ENCODE data around the gene DVL2.

DNA sequence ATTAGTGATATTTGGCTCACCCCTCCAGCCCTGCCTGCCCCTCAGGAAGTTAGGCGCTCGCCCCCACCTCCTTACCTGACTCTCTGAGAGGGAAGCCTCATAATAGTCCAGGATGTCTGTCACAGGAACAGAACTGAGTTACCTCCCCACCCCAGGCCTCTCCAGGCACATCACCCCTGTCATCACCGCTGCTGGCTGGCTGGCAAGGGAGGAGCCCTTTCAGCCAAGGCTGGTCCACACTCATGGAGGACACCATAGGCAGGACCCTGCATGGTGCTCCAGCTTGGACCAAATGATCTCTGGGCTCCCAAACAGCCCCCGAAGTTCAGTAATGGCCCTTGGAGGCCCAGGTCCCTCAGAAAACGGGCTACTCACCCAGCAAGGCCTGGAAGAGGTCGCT, 16.2 kb downstream of the DVL2 start:
- TF ChIP-seq, protein P1, sequence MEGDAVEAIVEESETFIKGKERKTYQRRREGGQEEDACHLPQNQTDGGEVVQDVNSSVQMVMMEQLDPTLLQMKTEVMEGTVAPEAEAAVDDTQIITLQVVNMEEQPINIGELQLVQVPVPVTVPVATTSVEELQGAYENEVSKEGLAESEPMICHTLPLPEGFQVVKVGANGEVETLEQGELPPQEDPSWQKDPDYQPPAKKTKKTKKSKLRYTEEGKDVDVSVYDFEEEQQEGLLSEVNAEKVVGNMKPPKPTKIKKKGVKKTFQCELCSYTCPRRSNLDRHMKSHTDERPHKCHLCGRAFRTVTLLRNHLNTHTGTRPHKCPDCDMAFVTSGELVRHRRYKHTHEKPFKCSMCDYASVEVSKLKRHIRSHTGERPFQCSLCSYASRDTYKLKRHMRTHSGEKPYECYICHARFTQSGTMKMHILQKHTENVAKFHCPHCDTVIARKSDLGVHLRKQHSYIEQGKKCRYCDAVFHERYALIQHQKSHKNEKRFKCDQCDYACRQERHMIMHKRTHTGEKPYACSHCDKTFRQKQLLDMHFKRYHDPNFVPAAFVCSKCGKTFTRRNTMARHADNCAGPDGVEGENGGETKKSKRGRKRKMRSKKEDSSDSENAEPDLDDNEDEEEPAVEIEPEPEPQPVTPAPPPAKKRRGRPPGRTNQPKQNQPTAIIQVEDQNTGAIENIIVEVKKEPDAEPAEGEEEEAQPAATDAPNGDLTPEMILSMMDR (IDR thresholded peaks at IDR 0.05), result no peak
- TF ChIP-seq POLR2A (IDR thresholded peaks at IDR 0.05), result no peak

All from prostate gland (tissue), 2 donors.